ENCODE measurements around the gene ROGDI. TPM values are rescaled to one million over a fixed set of nuclear protein-coding genes. Genes with fewer than 3 reads are reported as not detected.

The ROGDI gene
- total and polyA plus RNA-seq, 2 donors from 2014 or later: 20.8 to 86.1 TPM

DNA sequence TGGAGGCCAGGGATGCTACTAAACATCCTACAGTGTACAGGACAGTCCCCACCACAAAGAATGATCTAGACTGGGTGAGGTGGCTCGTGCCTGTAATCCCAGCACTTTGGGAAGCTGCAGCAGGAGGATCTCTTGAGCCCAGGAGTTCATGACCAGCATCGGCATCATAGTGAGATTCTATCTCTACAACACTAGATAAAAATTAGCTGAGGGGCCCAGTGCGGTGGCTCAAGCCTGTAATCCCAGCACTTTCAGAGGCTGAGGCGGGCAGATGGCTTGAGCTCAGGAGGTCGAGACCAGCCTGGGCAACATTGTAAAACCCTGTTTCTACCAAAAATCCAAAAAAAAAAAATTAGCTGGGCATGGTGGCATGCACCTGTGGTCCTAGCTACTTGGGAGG is 30.1 kb downstream of the ROGDI start:
- DNase-seq: no peak
- Histone ChIP-seq H3K4me1 (ENCODE audit: control insufficient read depth in 2 of 3, insufficient read depth in 2 of 3, low read depth in 1 of 3, low read length in 3 of 3) (peaks cover 0 to 4% (median 3%) of the 10 kb centered on the region in 3 donors), H3K27ac (ENCODE audit: low read depth in 2 of 2, low read length in 2 of 2) (no peak overlapping the region), H3K9me3 (ENCODE audit: control insufficient read depth in 2 of 3, insufficient read depth in 1 of 3, low read length in 3 of 3) (no peaks in the 10 kb centered on the region), H3K27me3 (ENCODE audit: control insufficient read depth, insufficient read depth, low read length) (no peaks in the 10 kb centered on the region), H3K36me3 (ENCODE audit: control insufficient read depth in 2 of 3, insufficient read depth in 3 of 3, low read length in 3 of 3) (no peaks in the 10 kb centered on the region), H3K9ac (ENCODE audit: low read length in 3 of 3) (no peak overlapping the region), H3K4me3 (ENCODE audit: low read length in 3 of 3) (no peak overlapping the region)
- TF ChIP-seq, protein P1, sequence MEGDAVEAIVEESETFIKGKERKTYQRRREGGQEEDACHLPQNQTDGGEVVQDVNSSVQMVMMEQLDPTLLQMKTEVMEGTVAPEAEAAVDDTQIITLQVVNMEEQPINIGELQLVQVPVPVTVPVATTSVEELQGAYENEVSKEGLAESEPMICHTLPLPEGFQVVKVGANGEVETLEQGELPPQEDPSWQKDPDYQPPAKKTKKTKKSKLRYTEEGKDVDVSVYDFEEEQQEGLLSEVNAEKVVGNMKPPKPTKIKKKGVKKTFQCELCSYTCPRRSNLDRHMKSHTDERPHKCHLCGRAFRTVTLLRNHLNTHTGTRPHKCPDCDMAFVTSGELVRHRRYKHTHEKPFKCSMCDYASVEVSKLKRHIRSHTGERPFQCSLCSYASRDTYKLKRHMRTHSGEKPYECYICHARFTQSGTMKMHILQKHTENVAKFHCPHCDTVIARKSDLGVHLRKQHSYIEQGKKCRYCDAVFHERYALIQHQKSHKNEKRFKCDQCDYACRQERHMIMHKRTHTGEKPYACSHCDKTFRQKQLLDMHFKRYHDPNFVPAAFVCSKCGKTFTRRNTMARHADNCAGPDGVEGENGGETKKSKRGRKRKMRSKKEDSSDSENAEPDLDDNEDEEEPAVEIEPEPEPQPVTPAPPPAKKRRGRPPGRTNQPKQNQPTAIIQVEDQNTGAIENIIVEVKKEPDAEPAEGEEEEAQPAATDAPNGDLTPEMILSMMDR (IDR thresholded peaks at IDR 0.05; ENCODE audit: borderline replicate concordance, extremely low read depth, insufficient read depth): no peak
- intact Hi-C loops (cut with DNase I): no loop called here
- FAIRE-seq: no peak

DNA sequence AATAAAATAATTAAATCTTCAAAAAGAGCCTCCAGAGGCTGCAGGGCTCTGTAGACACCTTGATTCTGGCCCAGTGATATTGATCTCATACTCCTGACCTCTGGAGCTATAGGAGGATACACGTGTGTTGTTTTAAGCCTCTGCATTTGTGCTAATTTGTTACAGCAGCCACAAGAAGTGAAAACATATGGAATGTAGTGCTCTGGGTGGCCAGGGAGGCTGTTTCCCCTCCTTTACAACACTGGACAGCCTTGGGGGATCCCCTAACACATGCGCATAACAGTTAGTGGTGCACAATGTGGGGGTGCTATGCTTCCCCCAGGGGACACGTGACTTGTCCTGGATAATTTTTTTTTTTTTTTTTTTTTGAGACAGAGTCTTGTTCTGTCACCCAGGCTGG is 30.8 kb downstream of the ROGDI start:
- intact Hi-C loops (cut with DNase I): no loop called here
- Histone ChIP-seq H3K9ac (ENCODE audit: low read length in 3 of 3) (no peak overlapping the region), H3K36me3 (ENCODE audit: control insufficient read depth in 2 of 3, insufficient read depth in 3 of 3, low read length in 3 of 3) (no peaks in the 10 kb centered on the region), H3K4me1 (ENCODE audit: control insufficient read depth in 2 of 3, insufficient read depth in 2 of 3, low read depth in 1 of 3, low read length in 3 of 3) (peaks cover 0 to 4% (median 3%) of the 10 kb centered on the region in 3 donors), H3K4me3 (ENCODE audit: low read length in 3 of 3) (no peak overlapping the region), H3K27me3 (ENCODE audit: control insufficient read depth, insufficient read depth, low read length) (no peaks in the 10 kb centered on the region), H3K9me3 (ENCODE audit: control insufficient read depth in 2 of 3, insufficient read depth in 1 of 3, low read length in 3 of 3) (no peaks in the 10 kb centered on the region), H3K27ac (ENCODE audit: low read depth in 2 of 2, low read length in 2 of 2) (no peak overlapping the region)
- DNase-seq (no peak), FAIRE-seq (no peak)
- TF ChIP-seq, protein P1 (IDR thresholded peaks at IDR 0.05; ENCODE audit: borderline replicate concordance, extremely low read depth, insufficient read depth): no peak

DNA sequence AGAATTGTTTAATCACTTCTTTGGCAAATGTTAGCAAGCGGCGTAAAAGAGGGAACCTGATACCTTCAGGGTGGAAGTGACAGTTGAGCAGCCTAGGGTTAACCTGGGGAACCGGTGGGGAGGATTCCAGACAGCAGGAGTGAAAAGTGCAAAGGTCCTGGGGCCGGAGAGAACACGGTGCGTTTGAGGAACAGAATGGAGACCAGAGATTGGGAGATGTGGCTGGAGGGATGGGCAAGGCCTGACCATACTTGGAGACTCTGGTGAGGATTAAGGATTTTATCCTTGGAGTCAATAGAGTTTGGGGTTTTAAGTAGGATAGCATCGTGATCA is 33.2 kb downstream of the ROGDI start:
- FAIRE-seq (no peak), DNase-seq (peak in 3 of 5 donors; percentile 21 to 55 (median 22))
- no peaks in the 10 kb centered on the region for H3K36me3 ChIP-seq (ENCODE audit: control insufficient read depth in 2 of 3, insufficient read depth in 3 of 3, low read length in 3 of 3)
- H3K9me3 ChIP-seq (ENCODE audit: control insufficient read depth in 2 of 3, insufficient read depth in 1 of 3, low read length in 3 of 3): no peaks in the 10 kb centered on the region
- no peaks in the 10 kb centered on the region for H3K27me3 ChIP-seq (ENCODE audit: control insufficient read depth, insufficient read depth, low read length)
- peak overlapping the region in 1 of 3 donors; percentile 68 for H3K9ac ChIP-seq (ENCODE audit: low read length in 3 of 3)
- H3K4me1 ChIP-seq (ENCODE audit: control insufficient read depth in 2 of 3, insufficient read depth in 2 of 3, low read depth in 1 of 3, low read length in 3 of 3): peaks cover 0 to 16% (median 4%) of the 10 kb centered on the region in 3 donors
- H3K27ac ChIP-seq (ENCODE audit: low read depth in 2 of 2, low read length in 2 of 2): peak overlapping the region in 1 of 2 donors; percentile 89
- intact Hi-C loops (cut with DNase I): no loop called here
- TF ChIP-seq, protein P1 (IDR thresholded peaks at IDR 0.05; ENCODE audit: borderline replicate concordance, extremely low read depth, insufficient read depth): no peak
- peak overlapping the region; percentile 46 to 79 (median 76) for H3K4me3 ChIP-seq (ENCODE audit: low read length in 3 of 3)

Measured in kidney (tissue), 14 donors.